ENCODE data around the gene NDUFB1. TPM values are rescaled to one million over a fixed set of nuclear protein-coding genes. Genes with fewer than 3 reads are reported as not detected.

NDUFB1 gene
- total RNA-seq, 2 donors from 2014 or later = 36.6 to 186 TPM

DNA sequence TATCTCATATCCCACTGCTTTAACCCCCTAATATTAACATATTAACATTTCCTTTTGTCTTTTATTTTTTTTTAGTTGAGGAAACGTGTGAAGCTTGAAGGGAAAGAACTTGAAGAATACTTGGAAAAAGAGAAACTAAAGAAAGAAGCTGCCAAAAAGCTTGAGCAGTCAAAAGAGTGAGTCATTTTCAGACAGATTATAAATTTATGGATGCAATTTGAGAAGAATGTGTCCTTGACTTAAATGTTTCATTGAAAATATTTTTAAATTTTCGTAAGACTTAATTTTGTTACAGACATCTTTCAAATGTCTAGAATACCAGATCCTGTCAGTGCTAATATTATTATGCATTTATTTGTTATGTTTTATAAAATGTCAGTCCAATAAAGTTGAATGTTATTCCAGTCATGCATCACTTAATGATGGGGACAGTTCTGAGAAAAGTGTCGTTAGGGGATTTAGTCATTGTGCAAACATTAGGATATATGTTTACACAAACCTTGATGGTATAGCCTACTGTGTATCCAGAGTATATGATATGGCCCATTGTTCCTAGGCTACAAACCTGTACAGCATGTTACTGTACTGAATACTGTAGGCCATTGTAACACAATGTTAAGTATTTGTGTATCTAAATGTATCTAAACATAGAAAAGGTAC is 32.9 kb upstream of the NDUFB1 start:
- Histone ChIP-seq H3K4me3 (no peak overlapping the region), H3K4me1 (no peaks in the 10 kb centered on the region), H3K9me3 (no peaks in the 10 kb centered on the region), H3K36me3 (replicated peaks in 1 of 2; ENCODE audit: insufficient read depth in 1 of 2, low read depth in 2 of 2) (peaks cover 21 to 24% of the 10 kb centered on the region in 2 donors), H3K27me3 (no peaks in the 10 kb centered on the region), H3K27ac (no peak overlapping the region)
- ATAC-seq (no peak), DNase-seq (no peak)
- 82 to 84% methylated on average over 3 of the region's 3 CpGs for WGBS, 2 donors
- TF ChIP-seq CTCF (IDR thresholded peaks at IDR 0.05) (no peak), POLR2A (IDR thresholded peaks at IDR 0.05) (no peak)
- intact Hi-C loops (cut with DNase I) = no loop called here

- intact Hi-C loops (cut with DNase I) = no loop called here
- 92 to 100% methylated on average over 1 of the region's 1 CpG for WGBS, 2 donors
- no peaks in the 10 kb centered on the region for H3K4me1 ChIP-seq
- H3K4me3 ChIP-seq = no peak overlapping the region
- peaks cover 21 to 23% of the 10 kb centered on the region in 2 donors for H3K36me3 ChIP-seq (replicated peaks in 1 of 2; ENCODE audit: insufficient read depth in 1 of 2, low read depth in 2 of 2)
- DNase-seq = no peak
- no peaks in the 10 kb centered on the region for H3K27me3 ChIP-seq
- no peak overlapping the region for H3K27ac ChIP-seq
- TF ChIP-seq POLR2A (IDR thresholded peaks at IDR 0.05) (no peak), CTCF (IDR thresholded peaks at IDR 0.05) (no peak)
- no peaks in the 10 kb centered on the region for H3K9me3 ChIP-seq
- no peak for ATAC-seq
Observed at GRCh38 chr14:92153581-92153980, 32.1 kb upstream of the NDUFB1 start.

GRCh38 chr14:92144708-92145107 is 23.2 kb upstream of the NDUFB1 start:
- intact Hi-C loops (cut with DNase I) = no loop called here
- no peak overlapping the region for H3K27ac ChIP-seq
- no peaks in the 10 kb centered on the region for H3K4me1 ChIP-seq
- H3K27me3 ChIP-seq = no peaks in the 10 kb centered on the region
- TF ChIP-seq CTCF (IDR thresholded peaks at IDR 0.05) (no peak), POLR2A (IDR thresholded peaks at IDR 0.05) (no peak)
- peaks cover 10 to 34% of the 10 kb centered on the region in 2 donors for H3K36me3 ChIP-seq (replicated peaks in 1 of 2; ENCODE audit: insufficient read depth in 1 of 2, low read depth in 2 of 2)
- no peak overlapping the region for H3K4me3 ChIP-seq
- ATAC-seq (no peak), DNase-seq (no peak)
- no peaks in the 10 kb centered on the region for H3K9me3 ChIP-seq
- WGBS, 2 donors = 85 to 90% methylated on average over 2 of the region's 2 CpGs

- H3K4me1 ChIP-seq = no peaks in the 10 kb centered on the region
- WGBS, 2 donors = 85 to 88% methylated on average over 3 of the region's 3 CpGs
- intact Hi-C loops (cut with DNase I) = no loop called here
- no peak for ATAC-seq
- DNase-seq = no peak
- no peak overlapping the region for H3K4me3 ChIP-seq
- no peaks in the 10 kb centered on the region for H3K27me3 ChIP-seq
- H3K9me3 ChIP-seq = no peaks in the 10 kb centered on the region
- H3K36me3 ChIP-seq (replicated peaks in 1 of 2; ENCODE audit: insufficient read depth in 1 of 2, low read depth in 2 of 2) = peaks cover 10 to 32% of the 10 kb centered on the region in 2 donors
- TF ChIP-seq POLR2A (IDR thresholded peaks at IDR 0.05) (no peak), CTCF (IDR thresholded peaks at IDR 0.05) (no peak)
- H3K27ac ChIP-seq = no peak overlapping the region
Observed at GRCh38 chr14:92143962-92144361, 22.5 kb upstream of the NDUFB1 start.

DNA sequence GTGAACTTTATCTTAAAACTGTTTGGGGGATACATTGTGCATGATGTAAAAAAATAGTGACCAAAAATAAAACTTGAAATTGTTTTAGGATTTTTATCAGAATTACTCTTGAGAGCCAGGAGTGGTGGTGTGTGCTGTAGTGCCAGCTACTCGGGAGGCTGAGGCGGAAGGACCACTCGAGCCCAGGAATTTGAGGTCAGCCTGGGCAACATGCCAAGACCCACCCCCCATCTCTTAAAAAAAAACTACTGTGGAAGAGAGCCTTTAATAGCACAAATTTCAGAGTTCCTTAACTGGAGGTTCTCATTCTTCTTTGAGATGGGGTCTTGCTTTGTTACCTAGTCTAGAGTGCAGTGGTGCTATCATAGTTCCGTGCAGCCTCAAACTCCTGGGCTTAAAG is 21.8 kb upstream of the NDUFB1 start:
- no peaks in the 10 kb centered on the region for H3K4me1 ChIP-seq
- H3K27ac ChIP-seq = no peak overlapping the region
- TF ChIP-seq POLR2A (IDR thresholded peaks at IDR 0.05) (no peak), CTCF (IDR thresholded peaks at IDR 0.05) (no peak)
- no peaks in the 10 kb centered on the region for H3K9me3 ChIP-seq
- intact Hi-C loops (cut with DNase I) = no loop called here
- H3K36me3 ChIP-seq (replicated peaks in 1 of 2; ENCODE audit: insufficient read depth in 1 of 2, low read depth in 2 of 2) = peaks cover 10 to 34% of the 10 kb centered on the region in 2 donors
- DNase-seq (no peak), ATAC-seq (no peak)
- WGBS, 2 donors = 75 to 78% methylated on average over 4 of the region's 4 CpGs
- H3K4me3 ChIP-seq = no peak overlapping the region
- no peaks in the 10 kb centered on the region for H3K27me3 ChIP-seq
